H1 (cell line): Measurements from ENCODE around the gene FHIP1B. TPM values are rescaled to one million over a fixed set of nuclear protein-coding genes. Genes with fewer than 3 reads are reported as not detected.

Experiments used
- CTCF ChIA-PET: fragments of 300-600 bp; sonication (Branson Sonifier 250); formaldehyde crosslinking; loops from one replicate; lab custom pipeline; 2021; ENCODE audit not compliant: partially characterized antibody; lab: Charles Lee
- POLR2A ChIA-PET: fragments of 300-600 bp; sonication (Branson Sonifier 250); formaldehyde crosslinking; loops from one replicate; lab custom pipeline; 2021; ENCODE audit warnings: inconsistent platforms; ENCODE audit not compliant: partially characterized antibody; lab: Charles Lee
- DNase-seq, 2 experiments: peaks; one replicate each; pipeline versions ENCODE4 v3.0.0 to v3.0.0-alpha.2; 2010 to 2022; ENCODE audit warnings: low spot score in 2 of 2, low read depth in 1 of 2, mixed read lengths in 1 of 2
- FAIRE-seq: peaks from 2 replicates; lab custom pipeline; 2011; peaks lifted over from hg19 to GRCh38; lab: Jason Lieb, UNC
- H2AFZ ChIP-seq: 2 replicates; pipeline ENCODE4 v1.8.1; 2012; ENCODE audit warnings: low read length, inconsistent platforms
- H2AK5ac ChIP-seq: 2 replicates; pipeline ENCODE4 v1.6.1; 2013; ENCODE audit warnings: low read depth, low read length
- H2BK120ac ChIP-seq: replicated peaks from 2 replicates; pipeline ENCODE3; 2013; ENCODE audit warnings: low read depth, low read length, inconsistent platforms
- H2BK12ac ChIP-seq: 2 replicates; pipeline ENCODE4 v1.6.1; 2013; ENCODE audit warnings: low read depth, low read length
- H2BK15ac ChIP-seq: 2 replicates; pipeline ENCODE4 v1.6.1; 2013; ENCODE audit warnings: low read length
- H2BK20ac ChIP-seq: 2 replicates; pipeline ENCODE4 v1.6.1; 2013; ENCODE audit warnings: low read length
- H2BK5ac ChIP-seq: 2 replicates; pipeline ENCODE4 v1.6.1; 2013; ENCODE audit warnings: low read depth, low read length
- H3K14ac ChIP-seq: 2 replicates; pipeline ENCODE4 v1.6.1; 2013; ENCODE audit warnings: inconsistent platforms; ENCODE audit not compliant: insufficient read length
- H3K18ac ChIP-seq: 2 replicates; pipeline ENCODE4 v1.6.1; 2013; ENCODE audit warnings: low read length; ENCODE audit errors: extremely low read depth
- H3K23ac ChIP-seq: 2 replicates; pipeline ENCODE4 v1.6.1; 2013; ENCODE audit warnings: inconsistent platforms; ENCODE audit not compliant: insufficient read length
- H3K23me2 ChIP-seq: 2 replicates; pipeline ENCODE4 v1.6.1; 2013; ENCODE audit warnings: low read depth, low read length
- H3K27ac ChIP-seq: 2 replicates; pipeline ENCODE4 v1.6.1; 2011; ENCODE audit warnings: low read depth, low read length, inconsistent platforms
- H3K27me3 ChIP-seq, 4 experiments: replicated peaks in 1 of 4; 1 replicate in 1 of 4; 2 replicates in 3 of 4; pipeline versions ENCODE4 v1.6.1 to v1.8.1; 2011 to 2013; ENCODE audit warnings: low read length in 3 of 4, mild to moderate bottlenecking in 3 of 4, inconsistent platforms in 2 of 4, mixed read lengths in 2 of 4, moderate library complexity in 1 of 4; ENCODE audit not compliant: control insufficient read depth in 3 of 4, insufficient read depth in 3 of 4; ENCODE audit errors: extremely low read depth in 1 of 4
- H3K36me3 ChIP-seq, 4 experiments: 2 replicates each; pipeline versions ENCODE4 v1.6.1 to v1.8.1; 2011 to 2013; ENCODE audit warnings: mild to moderate bottlenecking in 4 of 4, low read length in 3 of 4, moderate library complexity in 2 of 4, control low read depth in 1 of 4, inconsistent platforms in 1 of 4; ENCODE audit not compliant: insufficient read depth in 4 of 4, control insufficient read depth in 2 of 4
- H3K4ac ChIP-seq: replicated peaks from 2 replicates; pipeline ENCODE3; 2013; ENCODE audit warnings: low read length, low read depth, mixed read lengths, inconsistent platforms; ENCODE audit not compliant: insufficient read length
- H3K4me1 ChIP-seq, 4 experiments: replicated peaks in 1 of 4; 1 replicate in 1 of 4; 2 replicates in 3 of 4; pipeline versions ENCODE4 v1.6.1 to v1.8.1; 2011 to 2013; ENCODE audit warnings: low read length in 3 of 4, inconsistent platforms in 2 of 4, mixed read lengths in 1 of 4; ENCODE audit not compliant: insufficient read depth in 4 of 4, control insufficient read depth in 3 of 4
- H3K4me2 ChIP-seq, 2 experiments: 2 replicates each; pipeline versions ENCODE4 v1.6.1 to v1.8.1; 2011 to 2013; ENCODE audit warnings: low read depth in 2 of 2, low read length in 2 of 2, control low read depth in 1 of 2, inconsistent platforms in 1 of 2, mild to moderate bottlenecking in 1 of 2; ENCODE audit not compliant: insufficient read depth in 1 of 2
- H3K4me3 ChIP-seq, 4 experiments: fragments of 200-600, 300-600 bp in 1 of 4; sonication (generic), shearing (Covaris generic), sonication (Bioruptor Twin) in 1 of 4; 2 replicates each; pipeline versions ENCODE4 v1.5.1 to v1.8.1; 2011 to 2016; ENCODE audit warnings: low read length in 4 of 4, low read depth in 3 of 4, control low read depth in 2 of 4, inconsistent platforms in 2 of 4, mild to moderate bottlenecking in 2 of 4, mixed read lengths in 1 of 4, moderate library complexity in 1 of 4; ENCODE audit not compliant: insufficient read depth in 2 of 4; ENCODE audit errors: extremely low read depth in 1 of 4
- H3K56ac ChIP-seq: replicated peaks from 2 replicates; pipeline ENCODE3; 2013; ENCODE audit warnings: low read depth, mild to moderate bottlenecking, mixed read lengths, low read length, inconsistent platforms; ENCODE audit not compliant: insufficient read length
- H3K79me1 ChIP-seq: 2 replicates; pipeline ENCODE4 v1.6.1; 2013; ENCODE audit warnings: low read depth, low read length, control low read depth
- H3K79me2 ChIP-seq, 2 experiments: 2 replicates each; pipeline versions ENCODE4 v1.6.1 to v1.8.1; 2012 to 2013; ENCODE audit warnings: low read length in 2 of 2, mild to moderate bottlenecking in 2 of 2, inconsistent platforms in 1 of 2; ENCODE audit not compliant: insufficient read depth in 2 of 2, control insufficient read depth in 1 of 2
- H3K9ac ChIP-seq, 4 experiments: replicated peaks in 1 of 4; 1 replicate in 1 of 4; 2 replicates in 3 of 4; pipeline versions ENCODE4 v1.6.1 to v1.8.1; 2011 to 2013; ENCODE audit warnings: low read depth in 3 of 4, low read length in 3 of 4, control low read depth in 2 of 4, mild to moderate bottlenecking in 2 of 4, moderate library complexity in 2 of 4, inconsistent platforms in 1 of 4; ENCODE audit errors: extremely low read depth in 1 of 4
- H3K9me3 ChIP-seq, 2 experiments: 2 replicates each; pipeline versions ENCODE4 v1.6.1 to v1.8.1; 2012 to 2013; ENCODE audit warnings: mild to moderate bottlenecking in 2 of 2, moderate library complexity in 2 of 2, control low read depth in 1 of 2, inconsistent platforms in 1 of 2, low read depth in 1 of 2, low read length in 1 of 2, mixed read lengths in 1 of 2; ENCODE audit not compliant: insufficient read depth in 2 of 2
- H4K20me1 ChIP-seq, 2 experiments: replicated peaks in 1 of 2; 2 replicates each; pipeline versions ENCODE3 to v1.8.1; 2011 to 2013; ENCODE audit warnings: inconsistent platforms in 2 of 2, low read length in 2 of 2, mild to moderate bottlenecking in 1 of 2; ENCODE audit not compliant: insufficient read depth in 2 of 2, control insufficient read depth in 1 of 2
- H4K5ac ChIP-seq: 2 replicates; pipeline ENCODE4 v1.6.1; 2013; ENCODE audit warnings: low read length, low read depth, mixed read lengths, inconsistent platforms; ENCODE audit not compliant: insufficient read length
- H4K8ac ChIP-seq: 2 replicates; pipeline ENCODE4 v1.8.0; 2013; ENCODE audit warnings: mild to moderate bottlenecking, moderate library complexity, low read length, inconsistent platforms; ENCODE audit not compliant: insufficient read depth; ENCODE audit errors: extremely low read depth
- H4K91ac ChIP-seq: replicated peaks from 2 replicates; pipeline ENCODE3; 2013; ENCODE audit warnings: low read length, mixed read lengths, inconsistent platforms; ENCODE audit not compliant: insufficient read length
- CTCF ChIP-seq, 3 experiments: IDR thresholded peaks; 1 replicate in 2 of 3; 2 replicates in 1 of 3; pipeline versions ENCODE4 v1.5.1 to v1.6.1; 2011; ENCODE audit warnings: low read length in 3 of 3, mild to moderate bottlenecking in 3 of 3, inconsistent platforms in 2 of 3, low read depth in 1 of 3, moderate library complexity in 1 of 3; ENCODE audit not compliant: insufficient read depth in 1 of 3; ENCODE audit errors: control extremely low read depth in 1 of 3
- JUND ChIP-seq: IDR thresholded peaks from 2 replicates; pipeline ENCODE4 v1.6.1; 2011; ENCODE audit warnings: mild to moderate bottlenecking, improper control_type of control experiment, low read length
- RAD21 ChIP-seq, 2 experiments: IDR thresholded peaks in 1 of 2; conservative IDR thresholded peaks in 1 of 2; 2 replicates each; pipeline ENCODE4 v1.6.1; 2011; ENCODE audit warnings: low read depth in 2 of 2, low read length in 2 of 2, improper control_type of control experiment in 1 of 2, inconsistent platforms in 1 of 2, mild to moderate bottlenecking in 1 of 2, moderate library complexity in 1 of 2
- SAP30 ChIP-seq: fragments of 300-600 bp; sonication (generic); IDR thresholded peaks from 2 replicates; pipeline ENCODE4 v1.7.1; 2012; ENCODE audit warnings: low read length, moderate library complexity, mild to moderate bottlenecking, inconsistent platforms; ENCODE audit not compliant: insufficient read depth, insufficient replicate concordance
- SRF ChIP-seq: IDR thresholded peaks from 2 replicates; pipeline ENCODE4 v1.6.1; 2011; ENCODE audit warnings: mild to moderate bottlenecking, low read depth, low read length, moderate library complexity
- TAF1 ChIP-seq: IDR thresholded peaks from 2 replicates; pipeline ENCODE4 v1.6.1; 2011; ENCODE audit warnings: mild to moderate bottlenecking, low read depth, low read length
- WGBS, 2 experiments: shearing (Covaris generic) in 1 of 2; methylation state at CpG; one replicate each; pipeline versions ENCODE4 v1.1.6 to v1.1.7; 2013 to 2015; ENCODE audit warnings: low lambda C conversion rate in 2 of 2, mixed read lengths in 2 of 2, inconsistent platforms in 1 of 2, low coverage in 1 of 2, missing lambda C conversion rate in 1 of 2; ENCODE audit not compliant: insufficient replicate concordance in 2 of 2, insufficient coverage in 1 of 2, insufficient read length in 1 of 2; ENCODE audit errors: extremely low coverage in 1 of 2, missing lambda C conversion rate in 1 of 2; 5-methylcytosine and 5-hydroxymethylcytosine counted together
- polyA plus RNA-seq, 7 experiments: library from polyadenylated mRNA; depleted of rRNA in 3 of 7; stranded (reverse) in 5 of 7; unstranded in 2 of 7; fragments of >200 nt in 5 of 7; fragments of 200-250 nt in 2 of 7; gene quantifications; 1 replicate in 5 of 7; 2 replicates in 1 of 7; 4 replicates in 1 of 7; pipeline versions ENCODE4 v1.2.1 to v1.2.3, GENCODE V29; 2011 to 2013; ENCODE audit warnings: missing spikeins in 2 of 7, mixed read lengths in 2 of 7
- total RNA-seq: library from RNA; stranded (reverse); fragmentation: NEBNext Ultra II Directional; extraction: Animal tissue kit (Norgen Biotek cat#: 25700); gene quantifications from 2 replicates; pipeline ENCODE4 v1.2.1, GENCODE V29; 2021

FHIP1B gene
- total and polyA plus RNA-seq, 2 of the 8 experiments (the other 6 are each of a cell fraction or from before 2014, with no cell fraction given): 16.8 to 41.9 TPM

- H2AFZ ChIP-seq: peak overlapping the region; percentile 0; the same call in 1 of the 2 replicates
- no peaks in the 10 kb centered on the region for H3K9me3 ChIP-seq
- no peak overlapping the region for H4K91ac ChIP-seq
- no peak overlapping the region for H3K4ac ChIP-seq
- H3K23ac ChIP-seq: no peak overlapping the region
- H3K4me1 ChIP-seq: no peaks in the 10 kb centered on the region
- FAIRE-seq (peak; percentile 87), DNase-seq (peak; percentile 64 to 90)
- H3K79me2 ChIP-seq: no peaks in the 10 kb centered on the region
- H3K23me2 ChIP-seq: no peaks in the 10 kb centered on the region
- no peak overlapping the region for H2BK15ac ChIP-seq
- no peak overlapping the region for H2BK20ac ChIP-seq
- H3K27me3 ChIP-seq: peaks cover 0 to 3% (median under 1%) of the 10 kb centered on the region in 4 experiments; a peak in 1 of 7 replicates
- no peak overlapping the region for H2BK12ac ChIP-seq
- H4K5ac ChIP-seq: no peak overlapping the region
- no peak overlapping the region for H2BK5ac ChIP-seq
- no peak overlapping the region for H2AK5ac ChIP-seq
- H3K36me3 ChIP-seq: no peaks in the 10 kb centered on the region
- CTCF ChIA-PET: interaction anchor here (0.6 to 14.4 kb wide), 49 partner anchors 10 to 638 kb away, joined by 3 to 166 read pairs (median 5); partner anchors contain the start of genes C11orf42, CAVIN3, CCKBR and CNGA4
- no peak overlapping the region for H2BK120ac ChIP-seq
- POLR2A ChIA-PET: interaction anchor here (1.1 to 1.5 kb wide), 3 partner anchors 47 to 72 kb away, joined by 3 read pairs; no protein-coding TSS in a partner anchor
- no peaks in the 10 kb centered on the region for H3K79me1 ChIP-seq
- H3K4me2 ChIP-seq: no peak overlapping the region
- WGBS, 2 experiments: 40% methylated on average over 6 of the region's 6 CpGs; no CpG with 5 or more reads in 1 of the 2 experiments
- H3K27ac ChIP-seq: no peak overlapping the region
- H3K18ac ChIP-seq: no peak overlapping the region
- no peak overlapping the region for H3K4me3 ChIP-seq
- no peak overlapping the region for H3K56ac ChIP-seq
- no peaks in the 10 kb centered on the region for H4K20me1 ChIP-seq
- H3K14ac ChIP-seq: no peak overlapping the region
- no peak overlapping the region for H3K9ac ChIP-seq
- no peak overlapping the region for H4K8ac ChIP-seq
- TF ChIP-seq SRF (no peak), TAF1 (no peak), JUND (0 out of 2 replicates have a peak, but pooled peaks have one; percentile 14), CTCF (IDR thresholded peaks at IDR 0.05; ENCODE audit: control extremely low read depth in 1 of 3, insufficient read depth in 1 of 3, low read depth in 1 of 3, low read length in 3 of 3) (peak; percentile 91 to 99 (median 97)), SAP30 (no peak), RAD21 (IDR thresholded peaks at IDR 0.05 in 1 of 2, conservative IDR thresholded peaks at IDR 0.05 in 1 of 2; ENCODE audit: low read depth in 2 of 2, low read length in 2 of 2) (peak; percentile 84 to 86)
Measured at GRCh38 chr11:6251120-6251733, 16.8 kb upstream of the FHIP1B start.
